Endothelial cell of umbilical vein (primary cell): Measurements from ENCODE around the gene PLEKHO1.
A peak's percentile ranks its signal among the peaks of the same experiment; 100 is the strongest.

ENCODE experiments used
- CTCF ChIP-seq, 2 donors: IDR thresholded peaks; 1 replicate in 1 of 2; 2 replicates in 1 of 2; pipeline ENCODE4 v1.5.1; 2011; ENCODE audit warnings: low read length in 2 of 2, mild to moderate bottlenecking in 2 of 2, moderate library complexity in 2 of 2, control low read depth in 1 of 2, inconsistent platforms in 1 of 2, low read depth in 1 of 2; ENCODE audit not compliant: insufficient read depth in 1 of 2; ENCODE audit errors: extremely low read depth in 1 of 2
- EZH2 ChIP-seq: IDR thresholded peaks from 2 replicates; pipeline ENCODE4 v1.6.1; 2012; ENCODE audit warnings: borderline replicate concordance, low read depth, mild to moderate bottlenecking, moderate library complexity, low read length, inconsistent platforms; ENCODE audit not compliant: severe bottlenecking
- GATA2 ChIP-seq: IDR thresholded peaks from 2 replicates; pipeline ENCODE4 v1.7.0; 2011; ENCODE audit warnings: low read depth, mild to moderate bottlenecking, moderate library complexity, mixed read lengths, low read length; ENCODE audit not compliant: insufficient read length, insufficient read depth
- MYC ChIP-seq: IDR thresholded peaks from one replicate; pipeline ENCODE4 v1.6.1; 2011; ENCODE audit warnings: mild to moderate bottlenecking, low read depth, low read length
- POLR2A ChIP-seq: IDR thresholded peaks from 2 replicates; pipeline ENCODE4 v1.6.1; 2012; ENCODE audit warnings: low read depth, mild to moderate bottlenecking, control low read depth, low read length
- TF ChIP-seq, protein P1 (sequence below): IDR thresholded peaks from 2 replicates; pipeline ENCODE4 v1.6.1; 2011; ENCODE audit not compliant: insufficient read depth, insufficient read length

DNA sequence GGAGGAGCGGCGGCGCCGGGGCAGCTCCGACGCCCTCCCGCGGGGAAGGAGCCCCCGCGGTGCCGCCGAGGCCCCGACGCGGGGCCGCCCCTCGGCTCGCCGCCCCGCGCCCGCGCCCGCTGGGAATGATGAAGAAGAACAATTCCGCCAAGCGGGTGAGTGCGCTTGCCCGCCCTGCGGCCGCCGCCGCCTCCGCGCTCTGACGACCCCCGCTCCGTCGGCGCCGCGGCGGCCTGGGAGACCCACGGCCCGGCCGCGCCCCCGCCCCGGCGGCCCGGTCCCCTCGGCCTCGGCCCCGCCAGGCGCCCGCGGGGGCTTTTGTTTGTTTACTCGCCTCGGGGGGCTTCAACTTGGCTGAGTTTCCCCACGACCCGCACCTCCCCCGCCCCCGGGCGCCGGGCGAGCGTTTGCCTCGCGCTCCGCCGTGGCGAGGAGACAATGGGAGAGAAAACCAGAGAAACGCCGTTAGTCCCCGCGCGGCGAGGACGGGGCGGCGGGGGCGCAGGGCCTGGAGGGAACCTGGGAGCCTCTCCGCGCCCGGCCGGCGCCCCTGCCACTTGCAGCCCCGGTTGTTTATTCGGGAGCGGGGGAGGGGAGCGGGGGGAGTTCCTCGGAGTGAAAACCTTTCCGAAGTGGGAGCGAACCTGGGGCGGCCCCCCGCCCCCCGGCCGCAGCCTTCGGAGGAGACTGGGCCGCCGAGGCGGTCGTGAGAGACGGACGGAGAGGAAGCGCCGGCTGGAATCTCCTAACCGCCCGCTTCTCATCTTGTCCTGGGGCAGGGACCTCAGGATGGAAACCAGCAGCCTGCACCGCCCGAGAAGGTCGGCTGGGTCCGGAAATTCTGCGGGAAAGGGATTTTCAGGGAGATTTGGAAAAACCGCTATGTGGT lies 661 bp downstream of the PLEKHO1 start:
- TF ChIP-seq CTCF (IDR thresholded peaks at IDR 0.05; ENCODE audit: extremely low read depth in 1 of 2, insufficient read depth in 1 of 2, low read depth in 1 of 2, low read length in 2 of 2) = no peak
- peak; percentile 4 for TF ChIP-seq POLR2A
- TF ChIP-seq, protein P1, sequence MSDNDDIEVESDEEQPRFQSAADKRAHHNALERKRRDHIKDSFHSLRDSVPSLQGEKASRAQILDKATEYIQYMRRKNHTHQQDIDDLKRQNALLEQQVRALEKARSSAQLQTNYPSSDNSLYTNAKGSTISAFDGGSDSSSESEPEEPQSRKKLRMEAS = no peak
- no peak for TF ChIP-seq MYC
- TF ChIP-seq EZH2 = no peak
- TF ChIP-seq GATA2 = no peak
